Endothelial cell of umbilical vein (primary cell): ENCODE measurements around the gene POLA1.

Experiments
- CTCF ChIP-seq, 2 donors: IDR thresholded peaks; 1 replicate in 1 of 2; 2 replicates in 1 of 2; pipeline ENCODE4 v1.5.1; 2011; ENCODE audit warnings: low read length in 2 of 2, mild to moderate bottlenecking in 2 of 2, moderate library complexity in 2 of 2, control low read depth in 1 of 2, inconsistent platforms in 1 of 2, low read depth in 1 of 2; ENCODE audit not compliant: insufficient read depth in 1 of 2; ENCODE audit errors: extremely low read depth in 1 of 2
- EZH2 ChIP-seq: IDR thresholded peaks from 2 replicates; pipeline ENCODE4 v1.6.1; 2012; ENCODE audit warnings: borderline replicate concordance, low read depth, mild to moderate bottlenecking, moderate library complexity, low read length, inconsistent platforms; ENCODE audit not compliant: severe bottlenecking
- MAX ChIP-seq: IDR thresholded peaks from 2 replicates; pipeline ENCODE4 v1.6.1; 2011; ENCODE audit not compliant: insufficient read depth, insufficient read length
- POLR2A ChIP-seq: IDR thresholded peaks from 2 replicates; pipeline ENCODE4 v1.6.1; 2012; ENCODE audit warnings: low read depth, mild to moderate bottlenecking, control low read depth, low read length
- POLR2AphosphoS5 ChIP-seq: IDR thresholded peaks from 2 replicates; pipeline ENCODE4 v1.6.1; 2012; ENCODE audit warnings: low read depth, mild to moderate bottlenecking, control low read depth, low read length, moderate library complexity; ENCODE audit not compliant: insufficient read depth

GRCh38 chrX:24982306-24982965 is 288.7 kb downstream of the POLA1 start:
- TF ChIP-seq EZH2 (no peak), CTCF (IDR thresholded peaks at IDR 0.05; ENCODE audit: extremely low read depth in 1 of 2, insufficient read depth in 1 of 2, low read depth in 1 of 2, low read length in 2 of 2) (no peak), MAX (no peak), POLR2A (no peak), POLR2AphosphoS5 (no peak)
